Endothelial cell (in vitro differentiated cells): Measurements from ENCODE around the gene KHDC4. TPM values are rescaled to one million over a fixed set of nuclear protein-coding genes. Genes with fewer than 3 reads are reported as not detected.
A peak's percentile ranks its signal among the peaks of the same experiment; 100 is the strongest.

Experiments used
- DNase-seq: peaks from one replicate; pipeline ENCODE4 v3.0.0; 2021; ENCODE audit warnings: low spot score
- H3K27ac Mint-ChIP-seq: one replicate; pipeline ENCODE4 v1.8.0; 2021; ENCODE audit warnings: mixed read lengths, inconsistent platforms; ENCODE audit not compliant: unreplicated experiment
- H3K27me3 Mint-ChIP-seq: one replicate; pipeline ENCODE4 v1.8.0; 2021; ENCODE audit warnings: mild to moderate bottlenecking, moderate library complexity, mixed read lengths, inconsistent platforms; ENCODE audit not compliant: unreplicated experiment
- H3K36me3 Mint-ChIP-seq: one replicate; pipeline ENCODE4 v1.8.0; 2021; ENCODE audit warnings: mild to moderate bottlenecking, low read depth, mixed read lengths, inconsistent platforms; ENCODE audit not compliant: unreplicated experiment
- H3K4me1 Mint-ChIP-seq: one replicate; pipeline ENCODE4 v1.8.0; 2021; ENCODE audit warnings: mild to moderate bottlenecking, mixed read lengths, inconsistent platforms; ENCODE audit not compliant: unreplicated experiment
- H3K4me3 Mint-ChIP-seq: one replicate; pipeline ENCODE4 v1.8.0; 2021; ENCODE audit warnings: mild to moderate bottlenecking, mixed read lengths, inconsistent platforms; ENCODE audit not compliant: unreplicated experiment
- H3K9me3 Mint-ChIP-seq: one replicate; pipeline ENCODE4 v1.8.0; 2021; ENCODE audit warnings: mixed read lengths, inconsistent platforms; ENCODE audit not compliant: unreplicated experiment
- total RNA-seq: library from RNA; stranded (reverse); fragmentation: NEBNext Ultra II Directional; extraction: Animal tissue kit (Norgen Biotek cat#: 25700); gene quantifications from one replicate; pipeline ENCODE4 v1.2.1, GENCODE V29; 2021; ENCODE audit not compliant: unreplicated experiment
- TF ChIP-seq, protein P1 (sequence below): fragments of 200-600 bp; sonication (generic); IDR thresholded peaks from one replicate; pipeline ENCODE4 v1.5.0; 2021; ENCODE audit warnings: antibody characterized with exemption; ENCODE audit not compliant: unreplicated experiment

The KHDC4 gene
- total RNA-seq, 1 donor from 2014 or later, result 42.6 TPM

DNA sequence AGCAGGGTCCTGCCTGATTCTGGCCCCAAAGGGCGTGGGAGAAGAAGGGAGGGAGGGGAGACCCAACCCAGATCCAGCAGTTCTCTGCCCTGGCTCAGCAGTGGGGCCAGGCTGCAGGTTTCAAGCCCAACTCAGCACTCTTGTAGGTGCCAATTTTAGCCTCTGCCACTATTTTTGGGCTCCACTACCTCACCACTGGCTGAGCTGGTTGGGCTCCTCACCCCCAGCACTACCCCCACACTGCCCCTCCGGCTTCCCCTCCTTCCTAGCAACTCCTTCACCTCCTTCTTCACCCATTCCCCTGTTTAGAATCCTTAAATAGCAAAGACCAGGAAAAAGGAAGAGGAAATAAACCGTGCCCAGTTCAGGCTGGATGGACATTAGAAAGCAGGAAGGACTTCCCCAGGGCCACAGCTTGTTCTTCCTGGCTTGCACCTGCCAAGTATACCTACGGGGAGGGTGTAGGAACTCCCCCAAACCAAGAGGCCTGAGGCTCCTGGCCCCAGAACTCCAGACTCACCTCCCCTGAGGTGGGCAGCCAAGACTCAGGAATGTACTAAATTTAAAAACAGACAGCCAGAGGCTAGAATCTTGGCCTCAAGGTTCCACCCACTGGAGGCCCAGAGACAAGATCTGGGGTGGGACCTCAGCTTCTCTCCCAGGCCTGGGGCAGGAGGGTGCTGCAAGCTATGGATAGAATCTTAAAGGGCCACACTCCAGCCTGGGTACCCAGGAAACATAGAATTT is 45.6 kb upstream of the KHDC4 start:
- peaks cover 14% of the 10 kb centered on the region for H3K36me3 Mint-ChIP-seq
- peak overlapping the region; percentile 100 for H3K4me3 Mint-ChIP-seq
- H3K9me3 Mint-ChIP-seq, result no peaks in the 10 kb centered on the region
- peak overlapping the region; percentile 90 for H3K27ac Mint-ChIP-seq
- no peak for DNase-seq
- peaks cover 24% of the 10 kb centered on the region for H3K27me3 Mint-ChIP-seq
- TF ChIP-seq, protein P1, sequence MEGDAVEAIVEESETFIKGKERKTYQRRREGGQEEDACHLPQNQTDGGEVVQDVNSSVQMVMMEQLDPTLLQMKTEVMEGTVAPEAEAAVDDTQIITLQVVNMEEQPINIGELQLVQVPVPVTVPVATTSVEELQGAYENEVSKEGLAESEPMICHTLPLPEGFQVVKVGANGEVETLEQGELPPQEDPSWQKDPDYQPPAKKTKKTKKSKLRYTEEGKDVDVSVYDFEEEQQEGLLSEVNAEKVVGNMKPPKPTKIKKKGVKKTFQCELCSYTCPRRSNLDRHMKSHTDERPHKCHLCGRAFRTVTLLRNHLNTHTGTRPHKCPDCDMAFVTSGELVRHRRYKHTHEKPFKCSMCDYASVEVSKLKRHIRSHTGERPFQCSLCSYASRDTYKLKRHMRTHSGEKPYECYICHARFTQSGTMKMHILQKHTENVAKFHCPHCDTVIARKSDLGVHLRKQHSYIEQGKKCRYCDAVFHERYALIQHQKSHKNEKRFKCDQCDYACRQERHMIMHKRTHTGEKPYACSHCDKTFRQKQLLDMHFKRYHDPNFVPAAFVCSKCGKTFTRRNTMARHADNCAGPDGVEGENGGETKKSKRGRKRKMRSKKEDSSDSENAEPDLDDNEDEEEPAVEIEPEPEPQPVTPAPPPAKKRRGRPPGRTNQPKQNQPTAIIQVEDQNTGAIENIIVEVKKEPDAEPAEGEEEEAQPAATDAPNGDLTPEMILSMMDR, result no peak
- peaks cover 82% of the 10 kb centered on the region for H3K4me1 Mint-ChIP-seq

GRCh38 chr1:155978973-155979429 is 44.8 kb upstream of the KHDC4 start:
- H3K27ac Mint-ChIP-seq, result peak overlapping the region; percentile 90
- H3K36me3 Mint-ChIP-seq, result peaks cover 14% of the 10 kb centered on the region
- H3K9me3 Mint-ChIP-seq, result no peaks in the 10 kb centered on the region
- peak overlapping the region; percentile 100 for H3K4me3 Mint-ChIP-seq
- H3K4me1 Mint-ChIP-seq, result peaks cover 84% of the 10 kb centered on the region
- TF ChIP-seq, protein P1, result no peak
- no peak for DNase-seq
- H3K27me3 Mint-ChIP-seq, result peaks cover 25% of the 10 kb centered on the region

- DNase-seq, result peak; percentile 74
- no peaks in the 10 kb centered on the region for H3K9me3 Mint-ChIP-seq
- H3K27me3 Mint-ChIP-seq, result peaks cover 26% of the 10 kb centered on the region
- peaks cover 14% of the 10 kb centered on the region for H3K36me3 Mint-ChIP-seq
- TF ChIP-seq, protein P1, result no peak
- peaks cover 86% of the 10 kb centered on the region for H3K4me1 Mint-ChIP-seq
- H3K4me3 Mint-ChIP-seq, result peak within 1 kb of the TSS; percentile 100
- peak within 1 kb of the TSS; percentile 94 for H3K27ac Mint-ChIP-seq
Observed at GRCh38 chr1:155978325-155978972, 44.2 kb upstream of the KHDC4 start, which contains the start of gene ARHGEF2. Gene ARHGEF2, minus strand, starts transcription at chr1:155978547. Its CDS starts 120 bp downstream, at chr1:155978427.

DNA sequence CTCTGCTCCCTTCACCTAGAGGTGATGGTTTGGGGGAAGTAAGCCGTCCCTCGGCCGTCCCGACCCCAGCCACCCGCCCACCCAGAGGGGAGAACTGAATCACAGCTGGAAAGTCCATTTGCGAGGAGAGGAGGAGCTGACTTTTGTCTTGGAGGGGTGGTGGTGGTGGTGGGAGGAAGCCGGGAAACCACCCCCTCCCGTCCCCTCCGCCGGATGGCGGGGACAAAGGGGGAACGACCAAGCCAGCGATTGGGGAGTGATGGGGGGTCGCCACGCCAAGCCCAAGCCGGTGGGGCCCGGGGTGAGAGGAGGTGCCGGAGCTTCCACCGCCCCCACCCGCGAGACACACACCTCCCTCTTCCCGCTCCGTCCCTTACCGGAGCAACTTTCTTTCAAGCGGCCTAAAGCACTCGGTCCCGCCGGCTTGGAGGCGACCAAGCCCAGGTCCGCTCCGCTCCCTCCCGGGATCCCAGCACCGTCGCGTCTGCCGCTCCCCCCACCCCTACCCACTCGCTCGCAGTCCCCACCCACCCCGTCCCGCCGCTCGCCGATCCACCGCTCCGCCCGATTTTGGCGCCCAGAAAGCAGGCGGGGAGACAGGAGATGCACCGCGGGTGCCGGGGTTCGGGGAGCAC is 43.6 kb upstream of the KHDC4 start:
- no peaks in the 10 kb centered on the region for H3K9me3 Mint-ChIP-seq
- H3K27ac Mint-ChIP-seq, result peak overlapping the region; percentile 94
- H3K36me3 Mint-ChIP-seq, result peaks cover 20% of the 10 kb centered on the region
- peaks cover 28% of the 10 kb centered on the region for H3K27me3 Mint-ChIP-seq
- TF ChIP-seq, protein P1, result no peak
- H3K4me3 Mint-ChIP-seq, result peak overlapping the region; percentile 100
- DNase-seq, result peak; percentile 43
- peaks cover 86% of the 10 kb centered on the region for H3K4me1 Mint-ChIP-seq
